CD4-positive, alpha-beta memory T cell (primary cell): ENCODE measurements around the gene ARSJ. TPM values are rescaled to one million over a fixed set of nuclear protein-coding genes. Genes with fewer than 3 reads are reported as not detected.
A peak's percentile ranks its signal among the peaks of the same experiment; 100 is the strongest.

Experiments used
- CTCF ChIA-PET: fragments of 350-600 bp; sonication (Branson Sonifier 250); formaldehyde crosslinking; loops from one replicate; lab custom pipeline; 2021; ENCODE audit warnings: inconsistent platforms; ENCODE audit not compliant: partially characterized antibody; lab: Charles Lee
- POLR2A ChIA-PET: fragments of 350-600 bp; sonication (Branson Sonifier 250); formaldehyde crosslinking; loops from one replicate; lab custom pipeline; 2021; ENCODE audit not compliant: partially characterized antibody; lab: Charles Lee
- DNase-seq, 5 donors: peaks; one replicate each; pipeline versions ENCODE4 v3.0.0 to v3.0.0-alpha.2; 2020 to 2022; ENCODE audit warnings: mixed read lengths in 1 of 5
- H3K27ac ChIP-seq: one replicate; pipeline ENCODE4 v1.7.0; 2013; ENCODE audit warnings: low read depth, low read length
- H3K27me3 ChIP-seq: 2 replicates; pipeline ENCODE4 v1.7.0; 2013; ENCODE audit warnings: mild to moderate bottlenecking, low read length, moderate library complexity; ENCODE audit not compliant: insufficient read depth
- H3K36me3 ChIP-seq: 2 replicates; pipeline ENCODE4 v1.7.0; 2013; ENCODE audit warnings: mild to moderate bottlenecking, low read length, moderate library complexity; ENCODE audit not compliant: insufficient read depth
- H3K4me1 ChIP-seq: 2 replicates; pipeline ENCODE4 v1.7.0; 2013; ENCODE audit warnings: mild to moderate bottlenecking, low read length, moderate library complexity; ENCODE audit not compliant: insufficient read depth
- H3K4me3 ChIP-seq, 2 donors: one replicate each; pipeline ENCODE4 v1.7.0; 2013; ENCODE audit warnings: low read length in 2 of 2, mild to moderate bottlenecking in 1 of 2
- H3K9me3 ChIP-seq, 2 donors: one replicate each; pipeline ENCODE4 v1.7.0; 2013; ENCODE audit warnings: low read length in 2 of 2, control low read depth in 1 of 2; ENCODE audit not compliant: control insufficient read depth in 1 of 2
- H3K27ac Mint-ChIP-seq, 7 donors: one replicate each; pipeline ENCODE4 v1.8.0; 2020 to 2021; ENCODE audit warnings: mixed read lengths in 7 of 7, mild to moderate bottlenecking in 6 of 7, inconsistent platforms in 3 of 7, moderate library complexity in 3 of 7
- H3K27me3 Mint-ChIP-seq, 2 donors: one replicate each; pipeline ENCODE4 v1.8.0; 2020 to 2021; ENCODE audit warnings: mixed read lengths in 2 of 2
- H3K36me3 Mint-ChIP-seq, 2 donors: one replicate each; pipeline ENCODE4 v1.8.0; 2020 to 2021; ENCODE audit warnings: mixed read lengths in 2 of 2, inconsistent platforms in 1 of 2, mild to moderate bottlenecking in 1 of 2
- H3K4me1 Mint-ChIP-seq, 4 donors: one replicate each; pipeline ENCODE4 v1.8.0; 2020 to 2021; ENCODE audit warnings: mixed read lengths in 4 of 4, mild to moderate bottlenecking in 1 of 4
- H3K4me3 Mint-ChIP-seq, 8 donors: one replicate each; pipeline ENCODE4 v1.8.0; 2020 to 2021; ENCODE audit warnings: mixed read lengths in 8 of 8, mild to moderate bottlenecking in 7 of 8, moderate library complexity in 6 of 8, inconsistent platforms in 3 of 8
- H3K9me3 Mint-ChIP-seq, 8 donors: one replicate each; pipeline ENCODE4 v1.8.0; 2020 to 2021; ENCODE audit warnings: mixed read lengths in 8 of 8, mild to moderate bottlenecking in 5 of 8, inconsistent platforms in 3 of 8, moderate library complexity in 1 of 8
- intact Hi-C: fragments of 100-400 bp; cut with micrococcal nuclease; formaldehyde crosslinking; loops from one replicate; pipeline ENCODE4 v1.15.1; 2023
- polyA plus RNA-seq, 2 donors: library from polyadenylated mRNA; unstranded; fragments of 300-500 nt; fragmentation: Illumina TruSeq; gene quantifications; one replicate each; pipeline ENCODE4 v1.2.3, GENCODE V29; 2021
- total RNA-seq, 2 experiments: library from RNA; stranded (reverse); gene quantifications; one replicate each; pipeline ENCODE4 v1.2.3, GENCODE V29; 2021

ARSJ gene
- total RNA-seq (under 1 TPM; 0.15 to 0.17 TPM), polyA plus RNA-seq (under 1 TPM in 1 of 2 donors, not detected in 1; 0.15 TPM)

- Histone ChIP-seq H3K36me3 (no peaks in the 10 kb centered on the region), H3K27me3 (no peaks in the 10 kb centered on the region), H3K27ac (no peak within 1 kb of the TSS), H3K9me3 (no peaks in the 10 kb centered on the region), H3K4me3 (peak within 1 kb of the TSS in 1 of 2 donors; percentile 45), H3K4me1 (peaks cover 13% of the 10 kb centered on the region)
- Mint-ChIP-seq H3K4me1 (peaks cover 11 to 41% (median 21%) of the 10 kb centered on the region in 4 donors), H3K36me3 (peaks cover 0 to 1% of the 10 kb centered on the region in 2 donors), H3K9me3 (peaks cover 0 to 10% (median 6%) of the 10 kb centered on the region in 8 donors), H3K27me3 (peaks cover 21 to 28% of the 10 kb centered on the region in 2 donors), H3K27ac (peak within 1 kb of the TSS in 5 of 7 donors; percentile 47 to 67 (median 57)), H3K4me3 (peak within 1 kb of the TSS; percentile 82 to 90 (median 85))
- ChIA-PET POLR2A (no interaction called here), CTCF (interaction anchor here (1.1 kb wide), 2 partner anchors 13 to 14 kb away, joined by 3 read pairs; no protein-coding TSS in a partner anchor)
- peak in 3 of 5 donors; percentile 6 to 13 (median 11) for DNase-seq
- intact Hi-C loops, result no loop called here
These were observed at the start of gene ARSJ for GRCh38 chr4:113979148-113979904. ARSJ (minus strand) TSS chr4:113979647; CDS start chr4:113978834, 813 bp downstream.

DNA sequence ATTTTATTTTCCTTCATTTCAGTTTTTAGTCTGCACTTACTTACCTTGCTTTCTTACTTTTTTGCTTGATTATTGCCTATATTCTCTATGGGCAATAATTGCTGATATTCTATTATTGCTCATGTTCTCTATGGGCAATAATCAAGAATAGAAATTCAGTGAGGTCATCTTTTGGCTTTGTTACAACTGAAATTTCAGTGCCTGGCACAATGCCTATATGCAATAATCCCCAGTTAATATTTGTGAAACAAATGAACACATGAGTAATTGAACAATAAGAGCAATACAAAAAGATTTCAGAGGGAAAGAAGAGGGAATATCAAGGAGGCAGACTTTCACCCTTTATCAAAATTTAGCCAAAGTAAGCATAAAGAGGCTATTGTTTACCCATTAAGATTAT is 48.6 kb upstream of the ARSJ start:
- Mint-ChIP-seq H3K36me3 (no peaks in the 10 kb centered on the region), H3K4me1 (no peaks in the 10 kb centered on the region), H3K27me3 (no peaks in the 10 kb centered on the region), H3K9me3 (no peaks in the 10 kb centered on the region), H3K27ac (no peak overlapping the region), H3K4me3 (no peak overlapping the region)
- no peak overlapping the region for H3K27ac ChIP-seq
- intact Hi-C loops, result no loop called here
- H3K9me3 ChIP-seq, result no peaks in the 10 kb centered on the region
- no peak overlapping the region for H3K4me3 ChIP-seq
- POLR2A ChIA-PET, result no interaction called here
- H3K36me3 ChIP-seq, result no peaks in the 10 kb centered on the region
- CTCF ChIA-PET, result no interaction called here
- no peaks in the 10 kb centered on the region for H3K27me3 ChIP-seq
- no peak for DNase-seq
- no peaks in the 10 kb centered on the region for H3K4me1 ChIP-seq

- H3K4me3 ChIP-seq, result no peak overlapping the region
- ChIA-PET CTCF (no interaction called here), POLR2A (no interaction called here)
- no peak for DNase-seq
- H3K36me3 ChIP-seq, result no peaks in the 10 kb centered on the region
- H3K27ac ChIP-seq, result no peak overlapping the region
- no peaks in the 10 kb centered on the region for H3K4me1 ChIP-seq
- H3K9me3 ChIP-seq, result no peaks in the 10 kb centered on the region
- no peaks in the 10 kb centered on the region for H3K27me3 ChIP-seq
- no peak overlapping the region for H3K4me3 Mint-ChIP-seq
- H3K36me3 Mint-ChIP-seq, result no peaks in the 10 kb centered on the region
- no peaks in the 10 kb centered on the region for H3K9me3 Mint-ChIP-seq
- intact Hi-C loops, result no loop called here
- H3K27me3 Mint-ChIP-seq, result no peaks in the 10 kb centered on the region
- H3K4me1 Mint-ChIP-seq, result no peaks in the 10 kb centered on the region
- H3K27ac Mint-ChIP-seq, result no peak overlapping the region
These were observed 48.1 kb upstream of the ARSJ start for GRCh38 chr4:114027596-114027995.

DNA sequence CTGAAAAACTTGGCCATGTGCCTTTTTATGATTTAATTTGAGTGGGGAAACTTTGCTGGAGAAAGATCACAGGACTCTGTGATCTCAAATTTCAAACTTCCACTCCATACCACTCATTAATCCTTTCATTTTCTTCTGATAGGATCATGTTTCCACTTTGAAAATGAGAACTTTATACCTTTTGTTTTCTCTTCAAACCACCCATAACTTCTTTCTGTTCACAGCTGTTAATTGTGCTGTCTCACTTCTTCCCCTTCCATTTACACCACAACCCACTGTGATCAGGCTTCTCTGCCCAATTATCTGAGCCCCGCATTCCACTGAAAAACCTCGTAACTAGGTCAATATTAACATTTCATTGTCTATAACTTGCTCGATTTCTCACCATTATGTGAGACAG is 47.0 kb upstream of the ARSJ start:
- H3K27ac Mint-ChIP-seq, result no peak overlapping the region
- intact Hi-C loops, result no loop called here
- H3K4me1 ChIP-seq, result no peaks in the 10 kb centered on the region
- no peaks in the 10 kb centered on the region for H3K36me3 ChIP-seq
- H3K4me3 Mint-ChIP-seq, result no peak overlapping the region
- no peaks in the 10 kb centered on the region for H3K27me3 Mint-ChIP-seq
- H3K27ac ChIP-seq, result no peak overlapping the region
- no peak for DNase-seq
- ChIA-PET CTCF (no interaction called here), POLR2A (interaction anchor here (1.1 kb wide), 1 partner anchor 11 kb away, joined by 3 read pairs; no protein-coding TSS in a partner anchor)
- H3K27me3 ChIP-seq, result no peaks in the 10 kb centered on the region
- no peaks in the 10 kb centered on the region for H3K9me3 ChIP-seq
- no peaks in the 10 kb centered on the region for H3K9me3 Mint-ChIP-seq
- no peaks in the 10 kb centered on the region for H3K4me1 Mint-ChIP-seq
- no peak overlapping the region for H3K4me3 ChIP-seq
- no peaks in the 10 kb centered on the region for H3K36me3 Mint-ChIP-seq

GRCh38 chr4:114025176-114025777 is 45.8 kb upstream of the ARSJ start:
- Histone ChIP-seq H3K4me1 (no peaks in the 10 kb centered on the region), H3K27me3 (no peaks in the 10 kb centered on the region), H3K27ac (no peak overlapping the region), H3K4me3 (no peak overlapping the region), H3K9me3 (no peaks in the 10 kb centered on the region), H3K36me3 (no peaks in the 10 kb centered on the region)
- Mint-ChIP-seq H3K27me3 (no peaks in the 10 kb centered on the region), H3K27ac (no peak overlapping the region), H3K36me3 (no peaks in the 10 kb centered on the region), H3K4me3 (no peak overlapping the region), H3K9me3 (no peaks in the 10 kb centered on the region), H3K4me1 (no peaks in the 10 kb centered on the region)
- ChIA-PET POLR2A (interaction anchor here (1.1 kb wide), 1 partner anchor 13 kb away, joined by 3 read pairs; no protein-coding TSS in a partner anchor), CTCF (no interaction called here)
- no peak for DNase-seq
- intact Hi-C loops, result no loop called here

DNA sequence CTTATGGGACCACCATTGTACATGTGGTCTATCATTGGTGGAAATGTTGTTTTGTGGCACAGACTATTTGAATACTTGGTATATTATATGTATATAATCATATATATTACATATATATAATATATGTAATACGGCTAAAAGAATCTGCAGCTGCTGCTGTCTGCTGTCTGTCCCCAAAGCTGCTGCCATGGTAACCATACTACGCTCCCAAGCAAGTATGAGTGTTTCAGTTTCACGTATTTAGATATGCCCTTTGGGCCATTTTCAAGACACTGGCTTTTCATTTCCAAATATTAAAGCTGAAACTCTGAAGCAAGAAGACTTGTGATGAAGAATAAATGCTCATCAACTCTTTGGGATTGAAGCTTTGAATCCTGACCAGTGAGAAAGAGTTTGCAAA is 42.0 kb upstream of the ARSJ start:
- no peak overlapping the region for H3K27ac Mint-ChIP-seq
- intact Hi-C loops, result no loop called here
- no peak overlapping the region for H3K4me3 ChIP-seq
- peaks cover 0 to 1% (median 0%) of the 10 kb centered on the region in 4 donors for H3K4me1 Mint-ChIP-seq
- ChIA-PET CTCF (no interaction called here), POLR2A (no interaction called here)
- no peaks in the 10 kb centered on the region for H3K27me3 Mint-ChIP-seq
- no peaks in the 10 kb centered on the region for H3K36me3 Mint-ChIP-seq
- H3K4me3 Mint-ChIP-seq, result no peak overlapping the region
- H3K9me3 ChIP-seq, result no peaks in the 10 kb centered on the region
- DNase-seq, result no peak
- no peaks in the 10 kb centered on the region for H3K27me3 ChIP-seq
- no peaks in the 10 kb centered on the region for H3K36me3 ChIP-seq
- H3K4me1 ChIP-seq, result no peaks in the 10 kb centered on the region
- H3K9me3 Mint-ChIP-seq, result no peaks in the 10 kb centered on the region
- no peak overlapping the region for H3K27ac ChIP-seq

DNA sequence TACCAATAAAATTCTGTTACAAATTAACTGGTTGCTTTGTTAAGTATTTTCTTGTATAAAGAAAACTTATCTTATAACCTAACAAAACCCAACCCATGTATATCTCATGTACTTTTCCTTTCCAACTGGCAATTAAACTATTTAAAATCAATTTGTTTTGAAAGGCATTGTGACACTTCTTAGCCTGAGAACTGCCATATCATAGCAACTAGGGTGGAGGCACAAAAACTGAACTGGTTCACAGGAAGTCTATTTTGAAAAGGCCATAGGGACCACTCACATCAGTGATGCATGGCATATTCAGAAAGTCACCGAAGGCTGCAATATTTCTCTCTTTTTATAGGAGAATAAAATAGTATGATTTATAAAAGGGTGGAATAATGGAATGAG is 40.5 kb upstream of the ARSJ start:
- intact Hi-C loops, result no loop called here
- Histone ChIP-seq H3K36me3 (no peaks in the 10 kb centered on the region), H3K4me3 (no peak overlapping the region), H3K27me3 (no peaks in the 10 kb centered on the region), H3K27ac (no peak overlapping the region), H3K9me3 (no peaks in the 10 kb centered on the region), H3K4me1 (no peaks in the 10 kb centered on the region)
- no peaks in the 10 kb centered on the region for H3K36me3 Mint-ChIP-seq
- H3K4me3 Mint-ChIP-seq, result no peak overlapping the region
- POLR2A ChIA-PET, result no interaction called here
- H3K9me3 Mint-ChIP-seq, result no peaks in the 10 kb centered on the region
- no peak overlapping the region for H3K27ac Mint-ChIP-seq
- no peaks in the 10 kb centered on the region for H3K27me3 Mint-ChIP-seq
- CTCF ChIA-PET, result no interaction called here
- DNase-seq, result no peak
- H3K4me1 Mint-ChIP-seq, result peaks cover 0 to 1% (median 0%) of the 10 kb centered on the region in 4 donors
